ENCODE measurements around the gene FBXL4.

- TF ChIP-seq, protein P1, sequence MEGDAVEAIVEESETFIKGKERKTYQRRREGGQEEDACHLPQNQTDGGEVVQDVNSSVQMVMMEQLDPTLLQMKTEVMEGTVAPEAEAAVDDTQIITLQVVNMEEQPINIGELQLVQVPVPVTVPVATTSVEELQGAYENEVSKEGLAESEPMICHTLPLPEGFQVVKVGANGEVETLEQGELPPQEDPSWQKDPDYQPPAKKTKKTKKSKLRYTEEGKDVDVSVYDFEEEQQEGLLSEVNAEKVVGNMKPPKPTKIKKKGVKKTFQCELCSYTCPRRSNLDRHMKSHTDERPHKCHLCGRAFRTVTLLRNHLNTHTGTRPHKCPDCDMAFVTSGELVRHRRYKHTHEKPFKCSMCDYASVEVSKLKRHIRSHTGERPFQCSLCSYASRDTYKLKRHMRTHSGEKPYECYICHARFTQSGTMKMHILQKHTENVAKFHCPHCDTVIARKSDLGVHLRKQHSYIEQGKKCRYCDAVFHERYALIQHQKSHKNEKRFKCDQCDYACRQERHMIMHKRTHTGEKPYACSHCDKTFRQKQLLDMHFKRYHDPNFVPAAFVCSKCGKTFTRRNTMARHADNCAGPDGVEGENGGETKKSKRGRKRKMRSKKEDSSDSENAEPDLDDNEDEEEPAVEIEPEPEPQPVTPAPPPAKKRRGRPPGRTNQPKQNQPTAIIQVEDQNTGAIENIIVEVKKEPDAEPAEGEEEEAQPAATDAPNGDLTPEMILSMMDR (IDR thresholded peaks at IDR 0.05; ENCODE audit: low read depth, low read length) = no peak
- no peak for TF ChIP-seq POLR2A (IDR thresholded peaks at IDR 0.05; ENCODE audit: extremely low read depth, insufficient read length)
Measured at GRCh38 chr6:98904096-98904495, 43.6 kb downstream of the FBXL4 start.

All from NB4 (cell line).